Testis (tissue), 2 donors: ENCODE results near the gene COQ8A.

Experiments used
- POLR2A ChIP-seq: fragments of 450-650 bp; IDR thresholded peaks from one replicate; pipeline ENCODE4 v1.6.1; 2017; ENCODE audit warnings: antibody characterized with exemption, mild to moderate bottlenecking, moderate library complexity
- TF ChIP-seq, protein P1 (sequence below), 3 experiments: fragments of 450-650 bp in 2 of 3; fragments of 200-600 bp in 1 of 3; sonication (generic) in 1 of 3; IDR thresholded peaks; one replicate each; pipeline ENCODE4 v1.5.1; 2016 to 2019; ENCODE audit warnings: antibody characterized with exemption in 3 of 3, mild to moderate bottlenecking in 2 of 3, moderate library complexity in 1 of 3

- TF ChIP-seq, protein P1, sequence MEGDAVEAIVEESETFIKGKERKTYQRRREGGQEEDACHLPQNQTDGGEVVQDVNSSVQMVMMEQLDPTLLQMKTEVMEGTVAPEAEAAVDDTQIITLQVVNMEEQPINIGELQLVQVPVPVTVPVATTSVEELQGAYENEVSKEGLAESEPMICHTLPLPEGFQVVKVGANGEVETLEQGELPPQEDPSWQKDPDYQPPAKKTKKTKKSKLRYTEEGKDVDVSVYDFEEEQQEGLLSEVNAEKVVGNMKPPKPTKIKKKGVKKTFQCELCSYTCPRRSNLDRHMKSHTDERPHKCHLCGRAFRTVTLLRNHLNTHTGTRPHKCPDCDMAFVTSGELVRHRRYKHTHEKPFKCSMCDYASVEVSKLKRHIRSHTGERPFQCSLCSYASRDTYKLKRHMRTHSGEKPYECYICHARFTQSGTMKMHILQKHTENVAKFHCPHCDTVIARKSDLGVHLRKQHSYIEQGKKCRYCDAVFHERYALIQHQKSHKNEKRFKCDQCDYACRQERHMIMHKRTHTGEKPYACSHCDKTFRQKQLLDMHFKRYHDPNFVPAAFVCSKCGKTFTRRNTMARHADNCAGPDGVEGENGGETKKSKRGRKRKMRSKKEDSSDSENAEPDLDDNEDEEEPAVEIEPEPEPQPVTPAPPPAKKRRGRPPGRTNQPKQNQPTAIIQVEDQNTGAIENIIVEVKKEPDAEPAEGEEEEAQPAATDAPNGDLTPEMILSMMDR (IDR thresholded peaks at IDR 0.05), result no peak
- TF ChIP-seq POLR2A, result no peak
These were observed 37.7 kb downstream of the COQ8A start for GRCh38 chr1:226977643-226978431.
